ENCODE data around the gene CRELD2.

- TF ChIP-seq, protein P1, sequence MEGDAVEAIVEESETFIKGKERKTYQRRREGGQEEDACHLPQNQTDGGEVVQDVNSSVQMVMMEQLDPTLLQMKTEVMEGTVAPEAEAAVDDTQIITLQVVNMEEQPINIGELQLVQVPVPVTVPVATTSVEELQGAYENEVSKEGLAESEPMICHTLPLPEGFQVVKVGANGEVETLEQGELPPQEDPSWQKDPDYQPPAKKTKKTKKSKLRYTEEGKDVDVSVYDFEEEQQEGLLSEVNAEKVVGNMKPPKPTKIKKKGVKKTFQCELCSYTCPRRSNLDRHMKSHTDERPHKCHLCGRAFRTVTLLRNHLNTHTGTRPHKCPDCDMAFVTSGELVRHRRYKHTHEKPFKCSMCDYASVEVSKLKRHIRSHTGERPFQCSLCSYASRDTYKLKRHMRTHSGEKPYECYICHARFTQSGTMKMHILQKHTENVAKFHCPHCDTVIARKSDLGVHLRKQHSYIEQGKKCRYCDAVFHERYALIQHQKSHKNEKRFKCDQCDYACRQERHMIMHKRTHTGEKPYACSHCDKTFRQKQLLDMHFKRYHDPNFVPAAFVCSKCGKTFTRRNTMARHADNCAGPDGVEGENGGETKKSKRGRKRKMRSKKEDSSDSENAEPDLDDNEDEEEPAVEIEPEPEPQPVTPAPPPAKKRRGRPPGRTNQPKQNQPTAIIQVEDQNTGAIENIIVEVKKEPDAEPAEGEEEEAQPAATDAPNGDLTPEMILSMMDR (IDR thresholded peaks at IDR 0.05; ENCODE audit: poor library complexity, severe bottlenecking): no peak
- no peak for TF ChIP-seq SMC3 (conservative IDR thresholded peaks at IDR 0.05; ENCODE audit: poor library complexity)
These were observed 38.2 kb upstream of the CRELD2 start for GRCh38 chr22:49880281-49880680.

Measured in neural cell (in vitro differentiated cells).